Esophagus (tissue), 2 donors: Measurements from ENCODE around the gene MRPS35. TPM values are rescaled to one million over a fixed set of nuclear protein-coding genes. Genes with fewer than 3 reads are reported as not detected.
A peak's percentile ranks its signal among the peaks of the same experiment; 100 is the strongest.

Experiments used
- H3K27ac ChIP-seq, 2 donors: one replicate each; pipeline ENCODE4 v1.5.1; 2013; ENCODE audit warnings: low read depth in 2 of 2, mild to moderate bottlenecking in 2 of 2, inconsistent platforms in 1 of 2, low read length in 1 of 2, moderate library complexity in 1 of 2
- H3K27me3 ChIP-seq, 2 donors: one replicate each; pipeline ENCODE4 v1.6.1; 2013; ENCODE audit warnings: low read length in 2 of 2, control low read depth in 1 of 2, mild to moderate bottlenecking in 1 of 2; ENCODE audit not compliant: insufficient read depth in 2 of 2, control insufficient read depth in 1 of 2
- H3K36me3 ChIP-seq, 2 donors: one replicate each; pipeline ENCODE4 v1.6.1; 2013; ENCODE audit warnings: low read length in 1 of 2; ENCODE audit not compliant: control insufficient read depth in 2 of 2, insufficient read depth in 2 of 2
- H3K4me1 ChIP-seq, 2 donors: one replicate each; pipeline ENCODE4 v1.6.1; 2013; ENCODE audit warnings: low read length in 1 of 2; ENCODE audit not compliant: control insufficient read depth in 2 of 2, insufficient read depth in 2 of 2
- H3K4me3 ChIP-seq, 2 donors: one replicate each; pipeline ENCODE4 v1.5.1; 2013; ENCODE audit warnings: low read length in 2 of 2, mild to moderate bottlenecking in 2 of 2, low read depth in 1 of 2, moderate library complexity in 1 of 2
- H3K9me3 ChIP-seq, 2 donors: one replicate each; pipeline ENCODE4 v1.6.1; 2013; ENCODE audit warnings: mild to moderate bottlenecking in 2 of 2, low read depth in 1 of 2, low read length in 1 of 2, moderate library complexity in 1 of 2; ENCODE audit not compliant: control insufficient read depth in 2 of 2, insufficient read depth in 1 of 2
- WGBS, 2 donors: extraction: QIAGEN DNeasy Blood & Tissue Kit; methylation state at CpG; one replicate each; pipeline ENCODE4 v1.1.7; 2013; 5-methylcytosine and 5-hydroxymethylcytosine counted together
- polyA plus RNA-seq, 2 donors: library from polyadenylated mRNA; stranded (reverse); fragments of 200-250 nt; gene quantifications; one replicate each; pipeline ENCODE4 v1.2.3, GENCODE V29; 2013
- donor health status: healthy with polysubstance abuse.
- donor health status: Bipolar disorder and iron deficiency.

The MRPS35 gene
- polyA plus RNA-seq, 2 donors, result 17.8 to 35.3 TPM

DNA sequence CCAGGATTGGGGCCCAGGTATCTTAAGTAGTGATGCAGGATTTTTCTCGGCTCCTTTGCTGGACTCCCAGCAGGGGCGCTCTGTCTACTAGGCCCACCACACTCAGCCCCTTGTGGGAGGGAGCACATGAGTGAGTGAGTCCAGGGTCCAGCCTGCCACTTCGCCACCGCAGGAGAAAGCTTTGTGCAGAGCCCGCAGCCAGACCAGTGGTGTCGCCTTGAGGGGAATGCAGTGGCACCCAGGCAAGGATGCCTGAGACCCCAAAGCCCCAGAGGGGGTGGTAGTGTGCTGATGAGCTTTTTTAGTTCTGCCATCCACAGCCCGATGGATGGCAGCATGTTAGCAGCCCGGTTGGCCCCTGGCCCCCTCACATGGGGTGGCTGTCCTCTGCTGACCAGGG is 5.4 kb upstream of the MRPS35 start:
- no peak overlapping the region for H3K27ac ChIP-seq
- no peaks in the 10 kb centered on the region for H3K36me3 ChIP-seq
- no peak overlapping the region for H3K4me3 ChIP-seq
- H3K9me3 ChIP-seq, result no peaks in the 10 kb centered on the region
- 95 to 96% methylated on average over 8 of the region's 8 CpGs for WGBS, 2 donors
- H3K4me1 ChIP-seq, result peaks cover 0 to 2% of the 10 kb centered on the region in 2 donors
- H3K27me3 ChIP-seq, result no peaks in the 10 kb centered on the region

- Histone ChIP-seq H3K27me3 (no peaks in the 10 kb centered on the region), H3K4me3 (no peak overlapping the region), H3K27ac (no peak overlapping the region), H3K9me3 (no peaks in the 10 kb centered on the region), H3K36me3 (no peaks in the 10 kb centered on the region), H3K4me1 (peaks cover 0 to 2% of the 10 kb centered on the region in 2 donors)
- WGBS, 2 donors, result 53 to 61% methylated on average over 2 of the region's 2 CpGs
Observed at GRCh38 chr12:27707216-27707615, 3.4 kb upstream of the MRPS35 start.

DNA sequence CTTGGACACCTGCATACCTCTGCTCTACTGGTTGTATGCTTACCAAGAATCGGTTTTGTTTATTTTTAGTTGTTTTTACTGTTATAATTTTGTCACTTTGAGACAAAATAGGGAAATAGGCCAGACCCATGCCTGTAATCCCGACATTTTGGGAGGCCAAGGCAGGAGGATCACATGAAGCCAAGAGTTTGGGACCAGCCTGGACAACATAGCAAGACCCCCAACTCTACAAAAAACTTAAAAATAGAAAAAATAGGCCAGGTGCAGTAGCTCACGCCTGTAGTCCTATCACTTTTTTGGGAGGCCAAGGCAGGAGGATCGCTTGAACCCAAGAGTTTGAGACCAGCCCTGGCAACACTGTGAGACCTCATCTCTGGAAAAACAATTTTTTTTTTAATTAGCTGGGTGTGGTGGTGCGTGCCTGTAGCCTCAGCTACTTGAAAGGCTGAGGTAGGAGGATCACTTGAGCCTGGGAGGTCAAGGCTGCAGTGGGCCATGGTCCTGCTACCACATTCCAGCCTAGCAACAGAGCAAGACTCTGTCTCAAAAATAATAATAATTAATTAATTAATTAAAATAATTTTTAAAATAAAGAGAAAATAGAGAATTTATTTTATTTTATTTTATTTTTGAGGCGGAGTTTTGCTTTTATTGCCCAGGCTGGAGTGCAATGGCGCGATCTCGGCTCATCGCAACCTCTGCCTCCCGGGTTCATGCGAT is 1.3 kb upstream of the MRPS35 start:
- Histone ChIP-seq H3K9me3 (no peaks in the 10 kb centered on the region), H3K36me3 (no peaks in the 10 kb centered on the region), H3K4me1 (peaks cover 0 to 6% of the 10 kb centered on the region in 2 donors), H3K4me3 (peak overlapping the region in 1 of 2 donors; percentile 85), H3K27me3 (no peaks in the 10 kb centered on the region), H3K27ac (peak overlapping the region in 1 of 2 donors; percentile 59)
- WGBS, 2 donors, result 55 to 79% methylated on average over 12 of the region's 12 CpGs

GRCh38 chr12:27709932-27710591 is 570 bp upstream of the MRPS35 start:
- WGBS, 2 donors, result 4 to 10% methylated on average over 24 of the region's 24 CpGs
- no peaks in the 10 kb centered on the region for H3K27me3 ChIP-seq
- peak overlapping the region; percentile 85 to 93 for H3K4me3 ChIP-seq
- H3K9me3 ChIP-seq, result no peaks in the 10 kb centered on the region
- no peaks in the 10 kb centered on the region for H3K36me3 ChIP-seq
- H3K4me1 ChIP-seq, result peaks cover 0 to 6% of the 10 kb centered on the region in 2 donors
- H3K27ac ChIP-seq, result peak overlapping the region; percentile 80 to 81

DNA sequence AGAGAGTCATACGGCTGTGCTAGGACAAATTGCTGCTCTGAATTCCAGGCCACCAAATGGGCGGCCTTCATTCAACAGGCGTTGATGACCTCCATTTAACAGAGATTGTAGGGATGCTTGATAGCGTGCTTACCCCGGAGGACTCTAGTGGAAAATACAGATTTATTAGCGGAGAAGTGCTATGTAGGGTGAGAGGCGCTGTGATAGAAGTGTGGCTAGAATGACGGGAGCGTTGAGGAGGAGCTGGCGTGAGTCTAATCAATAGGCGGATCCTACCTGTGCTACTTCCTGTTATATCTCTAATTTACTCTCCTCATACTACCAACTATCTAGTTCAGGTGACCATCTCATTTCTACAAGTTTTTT is 668 bp downstream of the MRPS35 start:
- Histone ChIP-seq H3K27me3 (no peaks in the 10 kb centered on the region), H3K9me3 (no peaks in the 10 kb centered on the region), H3K27ac (peak overlapping the region; percentile 80 to 81), H3K4me1 (peaks cover 0 to 6% of the 10 kb centered on the region in 2 donors), H3K4me3 (peak overlapping the region; percentile 85 to 93), H3K36me3 (no peaks in the 10 kb centered on the region)
- 0% methylated on average over 11 of the region's 11 CpGs for whole genome bisulfite sequencing, 2 donors

GRCh38 chr12:27711967-27712366 is 1.3 kb downstream of the MRPS35 start:
- Histone ChIP-seq H3K4me3 (peak overlapping the region in 1 of 2 donors; percentile 85), H3K36me3 (no peaks in the 10 kb centered on the region), H3K9me3 (no peaks in the 10 kb centered on the region), H3K4me1 (peaks cover 0 to 6% of the 10 kb centered on the region in 2 donors), H3K27me3 (no peaks in the 10 kb centered on the region), H3K27ac (no peak overlapping the region)
- 56 to 80% methylated on average over 2 of the region's 2 CpGs for WGBS, 2 donors

- no peaks in the 10 kb centered on the region for H3K4me1 ChIP-seq
- H3K27me3 ChIP-seq, result no peaks in the 10 kb centered on the region
- H3K9me3 ChIP-seq, result no peaks in the 10 kb centered on the region
- no peak overlapping the region for H3K27ac ChIP-seq
- WGBS, 2 donors, result 75 to 88% methylated on average over 1 of the region's 1 CpG
- H3K36me3 ChIP-seq, result peaks cover 0 to 3% of the 10 kb centered on the region in 2 donors
- H3K4me3 ChIP-seq, result no peak overlapping the region
Observed at GRCh38 chr12:27723212-27723611, 12.6 kb downstream of the MRPS35 start.

GRCh38 chr12:27730097-27730588 is 19.5 kb downstream of the MRPS35 start:
- WGBS, 2 donors, result 88 to 93% methylated on average over 4 of the region's 4 CpGs
- Histone ChIP-seq H3K27ac (no peak overlapping the region), H3K4me1 (no peaks in the 10 kb centered on the region), H3K4me3 (no peak overlapping the region), H3K27me3 (no peaks in the 10 kb centered on the region), H3K9me3 (no peaks in the 10 kb centered on the region), H3K36me3 (peaks cover 0 to 3% of the 10 kb centered on the region in 2 donors)

DNA sequence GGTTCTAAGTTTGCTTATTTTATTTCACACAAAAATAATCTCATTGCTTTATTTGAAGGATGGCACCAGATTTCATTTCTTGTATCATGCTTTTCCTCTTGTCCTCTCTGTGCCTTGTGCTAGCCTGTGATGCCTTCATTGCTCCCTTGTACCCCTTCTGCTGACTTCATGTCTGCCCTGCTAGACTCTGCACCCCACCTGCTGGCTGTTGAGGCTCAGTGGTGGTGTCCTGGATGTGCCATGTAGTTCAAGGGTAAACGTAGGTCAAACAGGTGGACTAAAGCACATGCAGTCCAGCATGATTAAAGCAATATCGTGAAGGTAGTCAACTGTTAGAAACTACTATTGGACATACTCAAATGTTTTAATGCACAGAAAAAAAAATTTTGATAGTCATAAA is 21.6 kb downstream of the MRPS35 start:
- H3K36me3 ChIP-seq, result peaks cover 0 to 3% of the 10 kb centered on the region in 2 donors
- no peaks in the 10 kb centered on the region for H3K27me3 ChIP-seq
- no peaks in the 10 kb centered on the region for H3K9me3 ChIP-seq
- no peak overlapping the region for H3K4me3 ChIP-seq
- no peaks in the 10 kb centered on the region for H3K4me1 ChIP-seq
- WGBS, 2 donors, result 57 to 69% methylated on average over 2 of the region's 2 CpGs
- no peak overlapping the region for H3K27ac ChIP-seq
